ENCODE measurements around the gene SCN3A.

Gene SCN3A

GRCh38 chr2:165239856-165240515 is 36.1 kb upstream of the SCN3A start:
- TF ChIP-seq, protein P1, sequence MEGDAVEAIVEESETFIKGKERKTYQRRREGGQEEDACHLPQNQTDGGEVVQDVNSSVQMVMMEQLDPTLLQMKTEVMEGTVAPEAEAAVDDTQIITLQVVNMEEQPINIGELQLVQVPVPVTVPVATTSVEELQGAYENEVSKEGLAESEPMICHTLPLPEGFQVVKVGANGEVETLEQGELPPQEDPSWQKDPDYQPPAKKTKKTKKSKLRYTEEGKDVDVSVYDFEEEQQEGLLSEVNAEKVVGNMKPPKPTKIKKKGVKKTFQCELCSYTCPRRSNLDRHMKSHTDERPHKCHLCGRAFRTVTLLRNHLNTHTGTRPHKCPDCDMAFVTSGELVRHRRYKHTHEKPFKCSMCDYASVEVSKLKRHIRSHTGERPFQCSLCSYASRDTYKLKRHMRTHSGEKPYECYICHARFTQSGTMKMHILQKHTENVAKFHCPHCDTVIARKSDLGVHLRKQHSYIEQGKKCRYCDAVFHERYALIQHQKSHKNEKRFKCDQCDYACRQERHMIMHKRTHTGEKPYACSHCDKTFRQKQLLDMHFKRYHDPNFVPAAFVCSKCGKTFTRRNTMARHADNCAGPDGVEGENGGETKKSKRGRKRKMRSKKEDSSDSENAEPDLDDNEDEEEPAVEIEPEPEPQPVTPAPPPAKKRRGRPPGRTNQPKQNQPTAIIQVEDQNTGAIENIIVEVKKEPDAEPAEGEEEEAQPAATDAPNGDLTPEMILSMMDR (IDR thresholded peaks at IDR 0.05; ENCODE audit: low read depth, low read length) = no peak
- no peak overlapping the region for H3K4me3 ChIP-seq (ENCODE audit: low read depth, low read length)

- TF ChIP-seq, protein P1 (IDR thresholded peaks at IDR 0.05; ENCODE audit: low read depth, low read length) = no peak
- no peak within 1 kb of the TSS for H3K4me3 ChIP-seq (ENCODE audit: low read depth, low read length)
These were observed 35.4 kb upstream of the SCN3A start, which contains the start of gene SCN2A for GRCh38 chr2:165239230-165239629. Gene SCN2A, plus strand, starts transcription at chr2:165239414. Its CDS starts 56,410 bp downstream, at chr2:165295824.

DNA sequence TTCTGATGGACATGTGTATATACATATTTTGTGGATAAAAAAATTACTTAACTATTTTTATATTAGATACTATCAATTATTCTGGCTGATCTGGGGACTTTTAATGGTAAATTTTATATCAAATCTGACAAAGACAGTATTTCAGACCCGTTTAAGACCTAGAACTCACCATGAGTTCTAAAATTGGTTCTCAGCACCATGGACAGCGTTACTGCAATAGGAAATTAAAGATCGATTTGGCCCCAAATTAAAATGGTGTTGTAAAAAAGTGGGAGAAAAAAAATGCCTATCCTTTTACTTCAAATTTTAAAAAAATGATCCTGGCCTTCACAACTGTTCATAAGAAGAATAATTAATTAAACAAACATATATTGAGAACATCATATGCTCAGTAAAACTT is 34.4 kb upstream of the SCN3A start:
- no peak overlapping the region for H3K4me3 ChIP-seq (ENCODE audit: low read depth, low read length)

DNA sequence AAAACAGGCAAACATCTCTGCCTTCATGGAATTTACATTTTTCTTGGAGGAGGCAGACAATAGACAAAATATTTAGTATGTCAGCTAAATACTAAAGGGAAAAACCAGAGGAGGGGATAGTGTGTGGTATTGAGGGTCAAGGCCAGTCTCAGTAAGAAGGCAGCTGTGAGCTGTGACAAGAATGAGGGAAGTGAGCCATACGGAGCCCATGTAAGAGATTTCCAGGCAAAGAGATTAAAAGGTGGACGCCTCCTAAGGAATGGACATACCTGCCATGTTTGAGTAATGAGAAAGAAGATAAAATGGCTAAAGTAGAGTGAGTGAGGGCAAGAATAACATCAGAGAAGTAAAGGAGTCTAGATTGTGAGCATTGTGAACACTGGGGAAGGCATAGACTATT is 33.2 kb upstream of the SCN3A start:
- no peak overlapping the region for H3K4me3 ChIP-seq (ENCODE audit: low read depth, low read length)
- TF ChIP-seq, protein P1 (IDR thresholded peaks at IDR 0.05; ENCODE audit: low read depth, low read length) = no peak

More for the DNA sequence above, 34.4 kb upstream of the SCN3A start:
- TF ChIP-seq, protein P1 (IDR thresholded peaks at IDR 0.05; ENCODE audit: low read depth, low read length) = no peak

- no peak overlapping the region for H3K4me3 ChIP-seq (ENCODE audit: low read depth, low read length)
- TF ChIP-seq, protein P1 (IDR thresholded peaks at IDR 0.05; ENCODE audit: low read depth, low read length) = no peak
These were observed 23.7 kb upstream of the SCN3A start for GRCh38 chr2:165227571-165227970.

- TF ChIP-seq, protein P1 (IDR thresholded peaks at IDR 0.05; ENCODE audit: low read depth, low read length) = no peak
- H3K4me3 ChIP-seq (ENCODE audit: low read depth, low read length) = no peak overlapping the region
These were observed 21.1 kb upstream of the SCN3A start for GRCh38 chr2:165224941-165225340.

DNA sequence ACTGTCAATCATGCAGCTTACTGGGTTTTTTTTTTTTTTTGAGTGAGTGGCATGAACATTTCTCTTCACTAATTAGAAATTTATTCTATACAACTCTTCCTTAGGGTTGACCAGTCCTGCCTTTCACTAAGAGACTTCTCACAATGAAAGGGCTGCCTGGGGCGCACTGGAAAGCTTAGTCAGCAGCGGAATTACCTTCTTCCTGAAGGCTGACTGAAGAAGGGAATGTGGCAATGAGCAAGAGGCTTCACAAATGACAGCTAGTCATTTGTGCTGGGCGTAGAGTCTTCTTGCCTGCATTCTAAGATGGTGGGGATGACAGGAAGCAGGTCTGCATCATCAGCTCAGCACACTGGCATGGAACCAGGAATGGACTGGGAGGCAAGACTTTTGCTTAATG is 15.6 kb upstream of the SCN3A start:
- no peak overlapping the region for H3K4me3 ChIP-seq (ENCODE audit: low read depth, low read length)
- TF ChIP-seq, protein P1 (IDR thresholded peaks at IDR 0.05; ENCODE audit: low read depth, low read length) = no peak
